SK-N-SH treated with all-trans-retinoic acid at 6 μM for 48 hours (cell line): Measurements from ENCODE around the gene CABLES1.

Experiments
- GLIS3 ChIP-seq: fragments of 250-450 bp; sonication (Bioruptor Pico); IDR thresholded peaks from 2 replicates; pipeline ENCODE4 v1.5.0; 2020; ENCODE audit warnings: mild to moderate bottlenecking, moderate library complexity
- TF ChIP-seq, protein P1 (sequence below): fragments of 250-450 bp; sonication (Bioruptor Pico); IDR thresholded peaks from 2 replicates; pipeline ENCODE4 v1.5.1; 2020; ENCODE audit warnings: low read depth, mild to moderate bottlenecking, moderate library complexity

DNA sequence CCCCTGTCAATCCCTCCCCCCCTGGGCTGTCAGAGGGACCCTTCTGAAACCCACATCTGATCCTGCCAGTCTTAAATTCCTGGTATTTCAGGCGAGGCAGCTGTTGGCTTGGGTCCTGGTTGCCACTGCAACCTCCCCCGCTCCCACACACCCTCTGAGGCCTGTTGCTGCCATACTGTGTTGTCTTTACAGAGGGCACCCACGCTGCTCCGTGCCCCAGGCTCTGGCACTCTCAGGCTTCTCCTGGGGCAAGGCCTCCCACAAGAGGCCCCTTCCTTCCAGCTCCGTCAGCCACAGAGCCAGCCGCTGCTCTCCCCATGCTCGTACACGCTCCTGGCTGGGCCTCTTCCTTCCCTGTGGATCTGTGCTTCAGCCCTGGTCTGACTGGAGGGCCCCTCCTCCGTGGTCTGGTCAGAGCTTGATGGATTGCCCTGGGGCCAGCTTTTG, 8.6 kb downstream of the CABLES1 start:
- TF ChIP-seq, protein P1, sequence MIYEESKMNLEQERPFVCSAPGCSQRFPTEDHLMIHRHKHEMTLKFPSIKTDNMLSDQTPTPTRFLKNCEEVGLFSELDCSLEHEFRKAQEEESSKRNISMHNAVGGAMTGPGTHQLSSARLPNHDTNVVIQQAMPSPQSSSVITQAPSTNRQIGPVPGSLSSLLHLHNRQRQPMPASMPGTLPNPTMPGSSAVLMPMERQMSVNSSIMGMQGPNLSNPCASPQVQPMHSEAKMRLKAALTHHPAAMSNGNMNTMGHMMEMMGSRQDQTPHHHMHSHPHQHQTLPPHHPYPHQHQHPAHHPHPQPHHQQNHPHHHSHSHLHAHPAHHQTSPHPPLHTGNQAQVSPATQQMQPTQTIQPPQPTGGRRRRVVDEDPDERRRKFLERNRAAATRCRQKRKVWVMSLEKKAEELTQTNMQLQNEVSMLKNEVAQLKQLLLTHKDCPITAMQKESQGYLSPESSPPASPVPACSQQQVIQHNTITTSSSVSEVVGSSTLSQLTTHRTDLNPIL (CRISPR knock-in tag): no peak
- TF ChIP-seq GLIS3 (CRISPR knock-in tag): no peak
